ENCODE measurements around the gene RTN4IP1. TPM values are rescaled to one million over a fixed set of nuclear protein-coding genes. Genes with fewer than 3 reads are reported as not detected.

RTN4IP1 gene, protein sequence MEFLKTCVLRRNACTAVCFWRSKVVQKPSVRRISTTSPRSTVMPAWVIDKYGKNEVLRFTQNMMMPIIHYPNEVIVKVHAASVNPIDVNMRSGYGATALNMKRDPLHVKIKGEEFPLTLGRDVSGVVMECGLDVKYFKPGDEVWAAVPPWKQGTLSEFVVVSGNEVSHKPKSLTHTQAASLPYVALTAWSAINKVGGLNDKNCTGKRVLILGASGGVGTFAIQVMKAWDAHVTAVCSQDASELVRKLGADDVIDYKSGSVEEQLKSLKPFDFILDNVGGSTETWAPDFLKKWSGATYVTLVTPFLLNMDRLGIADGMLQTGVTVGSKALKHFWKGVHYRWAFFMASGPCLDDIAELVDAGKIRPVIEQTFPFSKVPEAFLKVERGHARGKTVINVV
- polyA plus RNA-seq: 1 to 10 TPM; 1.7 to 6.0 (median 5.0) TPM

DNA sequence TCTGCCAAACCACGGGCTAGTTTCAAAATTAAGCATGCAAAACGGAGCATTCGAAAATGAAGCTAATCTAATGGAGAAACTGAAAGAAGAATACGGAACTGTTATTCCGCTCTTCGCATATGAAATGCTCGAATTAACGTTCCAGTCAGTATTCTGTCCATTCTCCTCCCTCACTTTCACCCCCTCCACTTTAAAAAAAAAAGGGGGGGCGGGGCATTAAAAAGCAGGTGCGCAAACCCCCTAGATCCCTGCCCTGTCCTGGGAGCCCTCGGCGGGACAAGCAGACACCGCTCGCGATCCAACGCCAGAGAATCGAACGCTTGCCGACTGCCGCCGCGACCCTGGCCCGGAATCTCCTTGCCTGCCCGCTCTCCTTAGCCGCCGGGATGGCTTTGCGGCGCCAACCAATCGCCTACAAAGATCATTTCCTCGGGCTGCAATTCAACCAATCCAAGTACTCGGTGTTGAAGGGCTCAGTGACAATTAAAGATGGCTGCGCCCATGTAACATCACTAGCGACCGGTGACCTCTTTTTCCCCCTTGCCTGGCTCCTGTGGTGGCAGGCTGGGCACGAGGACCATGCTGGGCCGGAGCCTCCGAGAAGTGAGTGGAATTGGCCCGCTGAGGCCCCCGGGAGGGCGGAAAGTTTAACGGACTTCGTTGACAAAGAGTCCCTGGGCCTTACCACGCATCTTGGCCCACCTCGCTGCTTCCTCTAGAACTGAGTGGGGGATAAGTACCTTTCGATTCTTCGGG, at the start of gene RTN4IP1, which contains the start of gene QRSL1:
Gene RTN4IP1 (minus strand): TSS at position 396 of the 756 bp plus-strand sequence. CDS start 477 bp downstream, outside the sequence.
Gene QRSL1 (plus strand): TSS at position 476 of the 756 bp plus-strand sequence. CDS start 104 bp downstream, at position 580.
- H3K4me3 Mint-ChIP-seq: peak within 1 kb of the TSS; percentile 95 to 99 (median 98)
- peaks cover 29% of the 10 kb centered on the region in 2 donors for H3K4me1 Mint-ChIP-seq
- H3K27me3 Mint-ChIP-seq (ENCODE audit: low read depth in 3 of 3): peaks cover 3 to 11% (median 10%) of the 10 kb centered on the region in 3 donors
- no peaks in the 10 kb centered on the region for H3K36me3 Mint-ChIP-seq
- no peaks in the 10 kb centered on the region for H3K9me3 Mint-ChIP-seq
- peak; percentile 89 to 91 (median 91) for DNase-seq
- peak within 1 kb of the TSS; percentile 94 to 99 (median 98) for H3K27ac Mint-ChIP-seq

DNA sequence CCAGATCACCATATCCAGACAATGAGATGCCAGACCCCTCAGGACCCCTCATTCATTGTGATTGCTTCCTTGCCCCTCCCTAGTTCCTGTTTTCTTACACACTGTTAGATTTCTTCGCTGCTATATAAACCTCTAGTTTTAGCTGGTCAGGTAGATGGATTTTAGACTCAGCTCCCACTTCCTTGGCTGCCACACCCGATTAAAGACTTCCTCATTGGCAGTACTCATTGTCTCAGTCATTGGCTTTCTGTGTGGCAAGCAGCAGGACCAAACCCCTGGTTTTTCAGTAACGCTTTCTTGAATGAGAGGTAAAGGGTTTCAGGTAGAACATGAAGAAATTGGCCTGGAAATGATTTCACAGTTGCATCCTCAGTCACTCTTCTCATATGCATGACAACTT, 48.0 kb upstream of the RTN4IP1 start:
- Mint-ChIP-seq H3K4me1 (no peaks in the 10 kb centered on the region), H3K27ac (no peak overlapping the region), H3K36me3 (no peaks in the 10 kb centered on the region), H3K27me3 (ENCODE audit: low read depth in 3 of 3) (peaks cover 0 to 3% (median 0%) of the 10 kb centered on the region in 3 donors), H3K9me3 (no peaks in the 10 kb centered on the region), H3K4me3 (no peak overlapping the region)
- no peak for DNase-seq

GRCh38 chr6:106674541-106675229, 45.4 kb upstream of the RTN4IP1 start:
- no peaks in the 10 kb centered on the region for H3K4me1 Mint-ChIP-seq
- H3K27me3 Mint-ChIP-seq (ENCODE audit: low read depth in 3 of 3): peaks cover 0 to 3% (median 0%) of the 10 kb centered on the region in 3 donors
- H3K9me3 Mint-ChIP-seq: no peaks in the 10 kb centered on the region
- no peaks in the 10 kb centered on the region for H3K36me3 Mint-ChIP-seq
- no peak for DNase-seq
- H3K27ac Mint-ChIP-seq: no peak overlapping the region
- no peak overlapping the region for H3K4me3 Mint-ChIP-seq

DNA sequence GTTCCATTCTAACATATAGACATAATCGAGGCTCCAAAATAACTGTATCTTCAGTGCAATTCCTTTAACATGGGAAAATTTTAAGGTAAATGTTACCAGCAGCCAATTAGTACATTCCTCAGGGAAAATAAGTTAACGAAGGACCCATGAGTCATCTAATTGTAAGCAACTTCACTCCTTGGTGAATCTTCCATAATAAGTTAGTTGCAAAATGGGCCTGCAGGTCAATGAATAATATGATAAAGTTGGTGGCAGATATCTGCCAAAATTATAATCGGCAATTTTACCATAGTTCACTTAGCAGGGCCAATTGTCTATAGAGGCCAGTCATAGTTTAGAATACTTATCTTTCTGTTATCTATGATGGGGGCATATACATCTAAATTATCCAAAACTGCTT, 42.4 kb upstream of the RTN4IP1 start:
- Mint-ChIP-seq H3K4me3 (no peak overlapping the region), H3K9me3 (no peaks in the 10 kb centered on the region), H3K27ac (no peak overlapping the region), H3K4me1 (no peaks in the 10 kb centered on the region), H3K36me3 (peaks cover 0 to 3% (median 2%) of the 10 kb centered on the region in 3 donors), H3K27me3 (ENCODE audit: low read depth in 3 of 3) (peaks cover 0 to 3% (median 3%) of the 10 kb centered on the region in 3 donors)
- DNase-seq: no peak

- Mint-ChIP-seq H3K4me1 (no peaks in the 10 kb centered on the region), H3K9me3 (no peaks in the 10 kb centered on the region), H3K27ac (no peak overlapping the region), H3K36me3 (peaks cover 4 to 12% (median 9%) of the 10 kb centered on the region in 3 donors), H3K27me3 (ENCODE audit: low read depth in 3 of 3) (peaks cover 0 to 3% (median under 1%) of the 10 kb centered on the region in 3 donors), H3K4me3 (no peak overlapping the region)
- no peak for DNase-seq
Measured at GRCh38 chr6:106670236-106670635, 40.9 kb upstream of the RTN4IP1 start.

DNA sequence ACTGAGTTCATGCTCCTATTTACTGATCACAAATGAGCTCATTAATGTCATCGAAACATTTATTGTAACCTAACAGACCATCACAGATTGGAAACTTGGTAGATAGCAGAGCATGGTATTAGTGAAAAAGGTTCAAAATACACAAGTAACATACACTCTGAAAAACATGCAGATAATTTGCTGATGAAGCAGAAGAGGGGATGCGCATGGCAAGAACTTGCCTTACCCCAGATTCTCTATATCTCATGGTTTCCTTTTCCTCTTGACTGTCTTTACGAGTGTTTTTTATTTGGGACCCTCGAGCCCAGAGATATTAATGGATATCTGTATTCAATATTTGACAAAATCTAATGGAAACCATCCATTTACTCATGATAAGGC, 37.7 kb upstream of the RTN4IP1 start:
- Mint-ChIP-seq H3K27ac (peak overlapping the region in 1 of 6 donors; percentile 22), H3K4me1 (no peaks in the 10 kb centered on the region), H3K36me3 (peaks cover 15 to 37% (median 25%) of the 10 kb centered on the region in 3 donors), H3K27me3 (ENCODE audit: low read depth in 3 of 3) (peaks cover 0 to 3% (median 0%) of the 10 kb centered on the region in 3 donors), H3K9me3 (no peaks in the 10 kb centered on the region), H3K4me3 (no peak overlapping the region)
- no peak for DNase-seq

DNA sequence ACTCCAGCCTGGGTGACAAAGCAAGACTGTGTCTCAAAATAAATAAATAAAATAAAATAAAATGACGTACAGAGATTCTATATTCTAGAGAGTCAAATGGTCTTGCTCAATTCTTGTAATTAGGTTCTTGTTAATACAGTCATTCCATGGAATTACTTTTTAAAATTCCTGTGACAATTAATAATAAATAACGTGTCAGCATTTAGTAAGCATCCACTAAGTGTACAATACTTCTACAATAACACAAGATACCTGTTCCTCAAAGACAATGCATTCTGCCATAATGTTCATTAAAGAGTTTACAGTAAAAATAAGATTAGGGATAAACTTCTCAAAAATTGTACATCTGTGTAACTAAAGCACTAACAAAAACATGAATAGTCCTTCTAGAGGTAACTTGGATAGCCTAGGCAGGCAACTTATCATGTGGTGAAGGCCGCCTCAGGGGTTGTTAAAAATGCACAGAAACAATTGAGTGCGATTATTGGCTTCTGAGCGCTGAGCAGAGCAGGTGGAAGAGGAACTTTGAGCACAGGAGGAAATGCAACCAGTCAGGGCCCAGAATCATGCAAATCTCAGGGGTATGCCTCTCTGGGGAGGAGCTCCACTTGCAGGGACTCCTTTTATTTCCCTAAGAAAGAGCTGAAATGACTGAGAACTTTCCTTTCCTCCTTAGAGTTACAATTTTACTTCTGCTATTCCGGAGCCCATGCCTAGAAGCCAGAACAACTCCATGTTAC, 37.2 kb upstream of the RTN4IP1 start:
- peaks cover 15 to 39% (median 27%) of the 10 kb centered on the region in 3 donors for H3K36me3 Mint-ChIP-seq
- H3K27me3 Mint-ChIP-seq (ENCODE audit: low read depth in 3 of 3): peaks cover 0 to 3% (median 0%) of the 10 kb centered on the region in 3 donors
- no peaks in the 10 kb centered on the region for H3K4me1 Mint-ChIP-seq
- DNase-seq: no peak
- peak overlapping the region in 1 of 6 donors; percentile 22 for H3K27ac Mint-ChIP-seq
- no peaks in the 10 kb centered on the region for H3K9me3 Mint-ChIP-seq
- no peak overlapping the region for H3K4me3 Mint-ChIP-seq

GRCh38 chr6:106662458-106662857, 33.2 kb upstream of the RTN4IP1 start:
- no peak overlapping the region for H3K27ac Mint-ChIP-seq
- H3K4me1 Mint-ChIP-seq: no peaks in the 10 kb centered on the region
- no peak for DNase-seq
- peaks cover 50 to 76% (median 52%) of the 10 kb centered on the region in 3 donors for H3K36me3 Mint-ChIP-seq
- H3K9me3 Mint-ChIP-seq: peaks cover 0 to 14% (median 5%) of the 10 kb centered on the region in 6 donors
- peaks cover 0 to 2% (median 0%) of the 10 kb centered on the region in 3 donors for H3K27me3 Mint-ChIP-seq (ENCODE audit: low read depth in 3 of 3)
- H3K4me3 Mint-ChIP-seq: no peak overlapping the region

DNA sequence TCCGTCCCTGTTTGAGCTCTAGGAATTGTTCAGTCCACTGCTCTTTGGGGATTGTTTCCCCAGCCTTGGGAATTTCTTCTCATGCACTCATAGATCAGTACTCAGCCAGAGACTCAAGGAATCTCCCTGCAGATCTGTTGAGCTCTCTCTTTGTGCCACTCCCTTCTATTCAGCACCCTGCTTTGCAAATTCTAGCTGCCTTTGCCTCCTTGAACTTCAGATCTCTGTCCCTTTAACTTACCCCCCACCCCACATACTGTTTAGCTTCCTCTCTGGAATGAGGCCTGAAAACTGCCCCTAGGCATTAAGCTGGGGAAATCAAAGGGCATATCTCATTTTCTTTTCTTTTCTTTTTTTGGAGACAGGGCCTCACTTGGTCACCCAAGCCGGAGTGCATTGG, 30.6 kb upstream of the RTN4IP1 start:
- no peak overlapping the region for H3K4me3 Mint-ChIP-seq
- DNase-seq: no peak
- H3K27me3 Mint-ChIP-seq (ENCODE audit: low read depth in 3 of 3): peaks cover 0 to 1% (median 0%) of the 10 kb centered on the region in 3 donors
- H3K36me3 Mint-ChIP-seq: peaks cover 48 to 80% (median 56%) of the 10 kb centered on the region in 3 donors
- H3K27ac Mint-ChIP-seq: no peak overlapping the region
- no peaks in the 10 kb centered on the region for H3K4me1 Mint-ChIP-seq
- H3K9me3 Mint-ChIP-seq: peaks cover 0 to 14% (median 5%) of the 10 kb centered on the region in 6 donors

DNA sequence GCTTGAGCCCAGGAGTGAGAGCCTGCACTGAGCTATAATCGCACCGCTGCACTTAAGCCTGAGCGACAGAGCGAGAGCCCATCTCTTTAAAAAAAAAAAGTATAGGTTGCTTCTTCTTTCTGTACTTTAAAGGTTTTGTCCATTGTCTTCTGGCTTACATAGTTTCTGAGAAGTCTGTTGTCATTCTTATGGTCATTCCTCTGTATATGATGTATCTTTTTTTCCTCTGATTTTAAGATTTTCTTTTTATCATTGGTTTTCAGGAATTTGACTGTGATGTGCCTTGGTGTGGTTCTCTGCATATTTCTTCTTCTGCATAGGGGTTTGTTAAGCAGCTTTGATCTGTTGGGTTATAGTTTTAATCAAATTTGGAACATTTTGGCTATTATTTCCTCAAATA, 29.2 kb upstream of the RTN4IP1 start:
- Mint-ChIP-seq H3K36me3 (peaks cover 41 to 71% (median 58%) of the 10 kb centered on the region in 3 donors), H3K9me3 (peaks cover 0 to 14% (median 5%) of the 10 kb centered on the region in 6 donors), H3K27me3 (ENCODE audit: low read depth in 3 of 3) (peaks cover 0 to 1% (median 0%) of the 10 kb centered on the region in 3 donors), H3K27ac (peak overlapping the region in 1 of 6 donors; percentile 22), H3K4me3 (no peak overlapping the region), H3K4me1 (no peaks in the 10 kb centered on the region)
- no peak for DNase-seq

- peaks cover 0 to 1% (median 0%) of the 10 kb centered on the region in 3 donors for H3K27me3 Mint-ChIP-seq (ENCODE audit: low read depth in 3 of 3)
- H3K4me1 Mint-ChIP-seq: no peaks in the 10 kb centered on the region
- no peak overlapping the region for H3K27ac Mint-ChIP-seq
- no peak overlapping the region for H3K4me3 Mint-ChIP-seq
- no peak for DNase-seq
- H3K9me3 Mint-ChIP-seq: no peaks in the 10 kb centered on the region
- peaks cover 12 to 48% (median 31%) of the 10 kb centered on the region in 3 donors for H3K36me3 Mint-ChIP-seq
Measured at GRCh38 chr6:106648651-106649308, 19.5 kb upstream of the RTN4IP1 start.

DNA sequence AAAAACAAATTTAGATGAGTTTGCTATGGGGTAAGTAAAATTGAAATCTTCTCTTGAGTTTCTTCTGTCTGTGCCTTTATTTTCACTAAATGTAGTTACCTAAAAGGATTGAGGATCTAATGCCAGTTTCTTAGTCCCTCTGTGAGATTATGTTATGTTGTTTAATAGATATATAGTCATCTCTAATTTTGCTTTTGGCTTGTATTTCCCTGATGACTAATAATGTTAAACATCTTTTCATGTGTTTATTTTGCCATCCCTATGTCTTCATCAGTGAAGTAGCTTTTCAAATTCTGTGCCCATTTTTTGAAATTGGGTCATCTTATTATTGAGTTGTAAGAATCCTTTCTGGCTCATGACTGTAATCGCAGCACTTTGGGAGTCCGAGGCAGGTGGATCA, 13.8 kb upstream of the RTN4IP1 start:
- Mint-ChIP-seq H3K36me3 (peaks cover 19 to 42% (median 35%) of the 10 kb centered on the region in 3 donors), H3K4me3 (no peak overlapping the region), H3K27me3 (ENCODE audit: low read depth in 3 of 3) (peaks cover 0 to 1% (median 0%) of the 10 kb centered on the region in 3 donors), H3K4me1 (peaks cover 2 to 6% of the 10 kb centered on the region in 2 donors), H3K27ac (no peak overlapping the region), H3K9me3 (no peaks in the 10 kb centered on the region)
- DNase-seq: no peak
